ENCODE data around the gene SCAF8. TPM values are rescaled to one million over a fixed set of nuclear protein-coding genes. Genes with fewer than 3 reads are reported as not detected.

The SCAF8 gene
- total and polyA plus RNA-seq, 7 experiments from 2014 or later, result 12.4 to 69.2 (median 49.1) TPM

DNA sequence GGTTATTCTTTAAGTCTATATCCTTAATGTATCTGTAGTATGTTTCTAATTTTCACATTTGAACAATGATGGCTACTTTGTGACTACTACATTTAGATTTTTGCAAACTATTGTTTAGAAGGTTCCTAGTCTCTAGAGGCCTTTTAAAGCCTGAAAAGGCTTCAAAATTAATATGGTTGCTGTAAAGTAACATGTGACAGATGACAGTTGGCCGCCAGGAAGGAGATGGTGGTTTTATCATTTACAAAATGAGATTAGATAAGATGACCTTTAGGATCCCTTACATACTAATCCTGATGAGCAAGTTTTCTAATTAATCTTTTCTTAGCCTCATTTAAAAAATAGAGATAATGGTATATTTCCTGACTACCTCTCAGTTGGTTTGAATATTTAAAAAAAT lies 18.8 kb downstream of the SCAF8 start:
- H3K27ac ChIP-seq (ENCODE audit: low read depth, low read length), result no peak overlapping the region
- H3K4me1 ChIP-seq (ENCODE audit: control insufficient read depth in 2 of 2, insufficient read depth in 2 of 2, low read length in 2 of 2), result peaks cover 16 to 22% of the 10 kb centered on the region in 2 donors
- Mint-ChIP-seq H3K4me3 (peak overlapping the region in 1 of 10 donors; percentile 51), H3K36me3 (peaks cover 0 to 23% (median 17%) of the 10 kb centered on the region in 5 donors), H3K4me1 (peaks cover 23 to 88% (median 77%) of the 10 kb centered on the region in 7 donors), H3K9me3 (no peaks in the 10 kb centered on the region), H3K27me3 (no peaks in the 10 kb centered on the region), H3K27ac (peak overlapping the region in 1 of 9 donors; percentile 15)
- intact Hi-C loops (cut with micrococcal nuclease), result no loop called here
- POLR2A ChIA-PET, result no interaction called here
- H3K27me3 ChIP-seq (ENCODE audit: control insufficient read depth in 2 of 2, insufficient read depth in 2 of 2, low read length in 2 of 2), result no peaks in the 10 kb centered on the region
- H3K4me3 ChIP-seq (ENCODE audit: low read length), result no peak overlapping the region
- no peaks in the 10 kb centered on the region for H3K9me3 ChIP-seq (ENCODE audit: control insufficient read depth in 2 of 3, low read length in 3 of 3)
- ATAC-seq, result no peak
- H3K36me3 ChIP-seq (ENCODE audit: control insufficient read depth in 2 of 3, insufficient read depth in 3 of 3, low read length in 3 of 3), result no peaks in the 10 kb centered on the region
- no peak for DNase-seq
- CTCF ChIA-PET, result no interaction called here

DNA sequence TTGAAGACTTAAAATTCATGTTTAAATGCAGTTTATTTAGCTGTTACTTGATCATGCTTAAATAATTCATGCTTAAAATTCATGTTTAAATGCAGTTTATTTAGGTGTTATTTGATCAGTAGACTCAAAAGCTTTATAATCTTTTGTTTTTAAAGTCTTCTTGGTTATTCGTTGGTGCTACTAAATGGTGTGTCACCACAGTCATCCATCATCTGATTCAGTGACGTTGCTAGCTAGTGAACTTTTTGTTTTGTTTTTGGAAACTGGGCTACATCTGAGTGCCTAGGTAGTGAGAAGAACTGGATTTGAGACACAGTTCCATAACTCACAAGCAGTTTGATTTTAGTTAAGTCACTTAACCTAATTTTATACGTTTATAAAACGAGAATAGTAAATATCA lies 20.9 kb downstream of the SCAF8 start:
- H3K4me3 Mint-ChIP-seq, result peak overlapping the region in 4 of 10 donors; percentile 6 to 48 (median 23)
- Histone ChIP-seq H3K4me1 (ENCODE audit: control insufficient read depth in 2 of 2, insufficient read depth in 2 of 2, low read length in 2 of 2) (peaks cover 13 to 15% of the 10 kb centered on the region in 2 donors), H3K4me3 (ENCODE audit: low read length) (no peak overlapping the region), H3K36me3 (ENCODE audit: control insufficient read depth in 2 of 3, insufficient read depth in 3 of 3, low read length in 3 of 3) (no peaks in the 10 kb centered on the region), H3K9me3 (ENCODE audit: control insufficient read depth in 2 of 3, low read length in 3 of 3) (no peaks in the 10 kb centered on the region), H3K27me3 (ENCODE audit: control insufficient read depth in 2 of 2, insufficient read depth in 2 of 2, low read length in 2 of 2) (no peaks in the 10 kb centered on the region), H3K27ac (ENCODE audit: low read depth, low read length) (no peak overlapping the region)
- H3K9me3 Mint-ChIP-seq, result peaks cover 0 to 3% (median 0%) of the 10 kb centered on the region in 11 donors
- peaks cover 27 to 89% (median 79%) of the 10 kb centered on the region in 7 donors for H3K4me1 Mint-ChIP-seq
- peaks cover 8 to 37% (median 21%) of the 10 kb centered on the region in 5 donors for H3K36me3 Mint-ChIP-seq
- ATAC-seq (peak; percentile 50), DNase-seq (no peak)
- H3K27me3 Mint-ChIP-seq, result no peaks in the 10 kb centered on the region
- intact Hi-C loops (cut with micrococcal nuclease), result loop anchor here in 1 of 2 donors (2.0 kb wide), 1 partner anchor 15 kb away; no protein-coding TSS in a partner anchor
- H3K27ac Mint-ChIP-seq, result peak overlapping the region in 4 of 9 donors; percentile 19 to 90 (median 55)
- CTCF ChIA-PET, result no interaction called here
- POLR2A ChIA-PET, result interaction anchor here (0.9 kb wide), 1 partner anchor 20 kb away, joined by 3 read pairs; no protein-coding TSS in a partner anchor

- ATAC-seq (peak; percentile 14), DNase-seq (no peak)
- no peaks in the 10 kb centered on the region for H3K27me3 Mint-ChIP-seq
- no peaks in the 10 kb centered on the region for H3K36me3 ChIP-seq (ENCODE audit: control insufficient read depth in 2 of 3, insufficient read depth in 3 of 3, low read length in 3 of 3)
- peak overlapping the region in 7 of 10 donors; percentile 3 to 34 (median 4) for H3K4me3 Mint-ChIP-seq
- peaks cover 0 to 5% (median 0%) of the 10 kb centered on the region in 11 donors for H3K9me3 Mint-ChIP-seq
- peaks cover 19 to 70% (median 62%) of the 10 kb centered on the region in 7 donors for H3K4me1 Mint-ChIP-seq
- peaks cover 11 to 19% of the 10 kb centered on the region in 2 donors for H3K4me1 ChIP-seq (ENCODE audit: control insufficient read depth in 2 of 2, insufficient read depth in 2 of 2, low read length in 2 of 2)
- no peak overlapping the region for H3K27ac ChIP-seq (ENCODE audit: low read depth, low read length)
- H3K27ac Mint-ChIP-seq, result peak overlapping the region in 3 of 9 donors; percentile 5 to 6 (median 5)
- no peaks in the 10 kb centered on the region for H3K9me3 ChIP-seq (ENCODE audit: control insufficient read depth in 2 of 3, low read length in 3 of 3)
- intact Hi-C loops (cut with micrococcal nuclease), result no loop called here
- POLR2A ChIA-PET, result no interaction called here
- H3K4me3 ChIP-seq (ENCODE audit: low read length), result no peak overlapping the region
- peaks cover 8 to 30% (median 18%) of the 10 kb centered on the region in 5 donors for H3K36me3 Mint-ChIP-seq
- CTCF ChIA-PET, result no interaction called here
- H3K27me3 ChIP-seq (ENCODE audit: control insufficient read depth in 2 of 2, insufficient read depth in 2 of 2, low read length in 2 of 2), result no peaks in the 10 kb centered on the region
Measured at GRCh38 chr6:154757352-154758050, 24.3 kb downstream of the SCAF8 start.

GRCh38 chr6:154758125-154758524 lies 24.9 kb downstream of the SCAF8 start:
- no peak for ATAC-seq
- Mint-ChIP-seq H3K4me1 (peaks cover 21 to 74% (median 67%) of the 10 kb centered on the region in 7 donors), H3K9me3 (peaks cover 0 to 5% (median 0%) of the 10 kb centered on the region in 11 donors), H3K27ac (peak overlapping the region in 4 of 9 donors; percentile 5 to 65 (median 37)), H3K4me3 (peak overlapping the region in 4 of 10 donors; percentile 3 to 37 (median 24)), H3K36me3 (peaks cover 8 to 34% (median 21%) of the 10 kb centered on the region in 5 donors), H3K27me3 (no peaks in the 10 kb centered on the region)
- Histone ChIP-seq H3K4me1 (ENCODE audit: control insufficient read depth in 2 of 2, insufficient read depth in 2 of 2, low read length in 2 of 2) (peaks cover 12 to 24% of the 10 kb centered on the region in 2 donors), H3K36me3 (ENCODE audit: control insufficient read depth in 2 of 3, insufficient read depth in 3 of 3, low read length in 3 of 3) (no peaks in the 10 kb centered on the region), H3K27ac (ENCODE audit: low read depth, low read length) (no peak overlapping the region), H3K9me3 (ENCODE audit: control insufficient read depth in 2 of 3, low read length in 3 of 3) (no peaks in the 10 kb centered on the region), H3K27me3 (ENCODE audit: control insufficient read depth in 2 of 2, insufficient read depth in 2 of 2, low read length in 2 of 2) (no peaks in the 10 kb centered on the region), H3K4me3 (ENCODE audit: low read length) (no peak overlapping the region)
- ChIA-PET CTCF (no interaction called here), POLR2A (no interaction called here)
- no peak for DNase-seq
- intact Hi-C loops (cut with micrococcal nuclease), result no loop called here

- ATAC-seq (no peak), DNase-seq (no peak)
- peaks cover 30 to 80% (median 75%) of the 10 kb centered on the region in 7 donors for H3K4me1 Mint-ChIP-seq
- H3K27ac Mint-ChIP-seq, result peak overlapping the region in 5 of 9 donors; percentile 6 to 69 (median 29)
- ChIA-PET POLR2A (no interaction called here), CTCF (no interaction called here)
- H3K9me3 Mint-ChIP-seq, result peaks cover 0 to 5% (median 0%) of the 10 kb centered on the region in 11 donors
- no peak overlapping the region for H3K4me3 ChIP-seq (ENCODE audit: low read length)
- peak overlapping the region in 8 of 10 donors; percentile 2 to 64 (median 14) for H3K4me3 Mint-ChIP-seq
- H3K9me3 ChIP-seq (ENCODE audit: control insufficient read depth in 2 of 3, low read length in 3 of 3), result no peaks in the 10 kb centered on the region
- H3K27me3 ChIP-seq (ENCODE audit: control insufficient read depth in 2 of 2, insufficient read depth in 2 of 2, low read length in 2 of 2), result no peaks in the 10 kb centered on the region
- H3K27ac ChIP-seq (ENCODE audit: low read depth, low read length), result no peak overlapping the region
- peaks cover 5 to 22% (median 17%) of the 10 kb centered on the region in 5 donors for H3K36me3 Mint-ChIP-seq
- H3K36me3 ChIP-seq (ENCODE audit: control insufficient read depth in 2 of 3, insufficient read depth in 3 of 3, low read length in 3 of 3), result no peaks in the 10 kb centered on the region
- peaks cover 24 to 38% of the 10 kb centered on the region in 2 donors for H3K4me1 ChIP-seq (ENCODE audit: control insufficient read depth in 2 of 2, insufficient read depth in 2 of 2, low read length in 2 of 2)
- no peaks in the 10 kb centered on the region for H3K27me3 Mint-ChIP-seq
- intact Hi-C loops (cut with micrococcal nuclease), result no loop called here
Measured at GRCh38 chr6:154763650-154764049, 30.4 kb downstream of the SCAF8 start.

DNA sequence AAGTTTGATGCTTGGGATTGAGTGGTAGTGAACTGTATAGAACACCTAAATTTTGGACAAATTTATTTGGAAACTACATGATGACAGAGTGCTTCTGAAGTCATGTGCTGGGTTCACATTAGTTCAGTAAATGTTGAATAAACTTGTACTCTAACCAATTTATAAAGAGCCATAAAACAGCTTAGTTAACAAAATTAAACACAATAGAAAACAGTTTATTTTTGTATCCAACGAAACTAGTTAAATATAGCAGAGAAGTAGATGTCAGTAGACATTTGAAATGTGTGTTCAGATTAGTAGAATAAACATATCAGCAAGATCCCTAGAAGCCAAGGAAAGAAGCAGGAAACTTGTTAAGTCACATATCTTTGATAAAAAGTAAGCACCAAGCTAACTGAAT lies 32.1 kb downstream of the SCAF8 start:
- Histone ChIP-seq H3K9me3 (ENCODE audit: control insufficient read depth in 2 of 3, low read length in 3 of 3) (no peaks in the 10 kb centered on the region), H3K4me1 (ENCODE audit: control insufficient read depth in 2 of 2, insufficient read depth in 2 of 2, low read length in 2 of 2) (peaks cover 24 to 43% of the 10 kb centered on the region in 2 donors), H3K27ac (ENCODE audit: low read depth, low read length) (no peak overlapping the region), H3K4me3 (ENCODE audit: low read length) (no peak overlapping the region), H3K36me3 (ENCODE audit: control insufficient read depth in 2 of 3, insufficient read depth in 3 of 3, low read length in 3 of 3) (no peaks in the 10 kb centered on the region), H3K27me3 (ENCODE audit: control insufficient read depth in 2 of 2, insufficient read depth in 2 of 2, low read length in 2 of 2) (no peaks in the 10 kb centered on the region)
- peaks cover 37 to 88% (median 82%) of the 10 kb centered on the region in 7 donors for H3K4me1 Mint-ChIP-seq
- ATAC-seq (no peak), DNase-seq (no peak)
- intact Hi-C loops (cut with micrococcal nuclease), result no loop called here
- H3K27ac Mint-ChIP-seq, result peak overlapping the region in 3 of 9 donors; percentile 19 to 71 (median 43)
- H3K9me3 Mint-ChIP-seq, result peaks cover 0 to 3% (median 0%) of the 10 kb centered on the region in 11 donors
- ChIA-PET CTCF (interaction anchor here (1.3 kb wide), 1 partner anchor 89 kb away, joined by 5 read pairs; no protein-coding TSS in a partner anchor), POLR2A (no interaction called here)
- peak overlapping the region in 4 of 10 donors; percentile 32 to 63 (median 34) for H3K4me3 Mint-ChIP-seq
- H3K27me3 Mint-ChIP-seq, result no peaks in the 10 kb centered on the region
- H3K36me3 Mint-ChIP-seq, result peaks cover 0 to 22% (median 15%) of the 10 kb centered on the region in 5 donors

Measured in naive thymus-derived CD4-positive, alpha-beta T cell (primary cell).